Heart left ventricle (tissue), 13 donors: ENCODE results near the gene PFN1.

ENCODE experiments used
- POLR2A ChIP-seq, 2 donors: fragments of 450-650 bp; IDR thresholded peaks; one replicate each; pipeline ENCODE4 v1.6.1; 2017; ENCODE audit warnings: antibody characterized with exemption in 2 of 2, mild to moderate bottlenecking in 2 of 2, moderate library complexity in 2 of 2
- TF ChIP-seq, protein P1 (sequence below), 12 donors: fragments of 200-600 bp; sonication (generic) in 4 of 12; IDR thresholded peaks; one replicate each; pipeline versions ENCODE4 v1.5.0 to v1.8.0; 2018 to 2022; ENCODE audit warnings: antibody characterized with exemption in 12 of 12, mild to moderate bottlenecking in 5 of 12
- donor health status: ischemic (EF 13 %, LVEDD 7.1; RV severe dilation, severe dysfunction).
- donor health status: DM: no; HTN: yes; CAD: no.
- donor health status: DM: no; HTN: no; CAD: no.
- donor health status: ischemic (EF 25% LVEDD 6.9; RV normal size, moderate dysfunction).
- donor health status: ischemic (EF 25% LVEDD 5.7; RV mildly dilated, moderate dysfunction).
- donor health status: ischemic (EF 35%, LVEDD 5.7; RV mildly dilated, moderate dysfunction).
- donor health status: nonischemic (EF 11% LVEDD 7.7; RV severe dilation, severe dysfunction).
- donor health status: DM: yes; HTN: yes; CAD: no.
- donor health status: PGD.
- donor health status: ischemic (EF 29% LVEDD 5.4; RV normal size, mild dysfunction).
- donor health status: nonischemic (EF 23%, LVEDD 6.1; RV moderate dilation, normal function).

DNA sequence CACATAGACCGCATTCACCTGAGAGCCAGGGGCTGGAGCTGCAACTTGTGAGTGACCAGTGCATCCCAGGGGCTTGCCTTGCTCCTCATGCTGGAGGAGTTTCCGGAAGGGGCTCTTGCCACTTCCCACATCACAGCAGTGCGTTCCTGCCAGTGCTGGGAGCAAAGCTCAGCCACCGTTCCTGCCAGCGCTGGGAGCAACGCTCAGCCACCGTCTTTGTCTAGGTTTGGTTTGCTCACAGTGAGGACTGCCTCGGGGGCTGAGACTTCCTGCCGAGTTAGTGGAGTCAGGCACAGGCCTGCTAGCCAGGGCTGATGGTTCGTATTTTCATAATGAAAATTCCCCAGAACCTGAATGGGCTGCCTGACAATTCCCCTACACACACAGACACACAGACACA is 40.0 kb downstream of the PFN1 start:
- no peak for TF ChIP-seq POLR2A (IDR thresholded peaks at IDR 0.05)
- TF ChIP-seq, protein P1, sequence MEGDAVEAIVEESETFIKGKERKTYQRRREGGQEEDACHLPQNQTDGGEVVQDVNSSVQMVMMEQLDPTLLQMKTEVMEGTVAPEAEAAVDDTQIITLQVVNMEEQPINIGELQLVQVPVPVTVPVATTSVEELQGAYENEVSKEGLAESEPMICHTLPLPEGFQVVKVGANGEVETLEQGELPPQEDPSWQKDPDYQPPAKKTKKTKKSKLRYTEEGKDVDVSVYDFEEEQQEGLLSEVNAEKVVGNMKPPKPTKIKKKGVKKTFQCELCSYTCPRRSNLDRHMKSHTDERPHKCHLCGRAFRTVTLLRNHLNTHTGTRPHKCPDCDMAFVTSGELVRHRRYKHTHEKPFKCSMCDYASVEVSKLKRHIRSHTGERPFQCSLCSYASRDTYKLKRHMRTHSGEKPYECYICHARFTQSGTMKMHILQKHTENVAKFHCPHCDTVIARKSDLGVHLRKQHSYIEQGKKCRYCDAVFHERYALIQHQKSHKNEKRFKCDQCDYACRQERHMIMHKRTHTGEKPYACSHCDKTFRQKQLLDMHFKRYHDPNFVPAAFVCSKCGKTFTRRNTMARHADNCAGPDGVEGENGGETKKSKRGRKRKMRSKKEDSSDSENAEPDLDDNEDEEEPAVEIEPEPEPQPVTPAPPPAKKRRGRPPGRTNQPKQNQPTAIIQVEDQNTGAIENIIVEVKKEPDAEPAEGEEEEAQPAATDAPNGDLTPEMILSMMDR (IDR thresholded peaks at IDR 0.05) = no peak
